Stimulated activated CD8-positive, alpha-beta memory T cell treated with anti-CD3 and anti-CD28 coated beads, Interleukin-12 subunit alpha, Interleukin-12 subunit beta, amount 100 ng/mL, for 4 hours (primary cell): ENCODE data around the gene WDFY3.
"Not testable (repeated sequence)": the region's sequence is repeated elsewhere in the genome, so short reads cannot be mapped to it uniquely, and the experiment has no call there.

Experiments used
- DNase-seq: peaks from one replicate; pipeline ENCODE4 v3.0.0-alpha.2; 2020; ENCODE audit warnings: low read depth

WDFY3 gene

GRCh38 chr4:84672177-84672576, 294.3 kb downstream of the WDFY3 start:
- DNase-seq = no peak

- DNase-seq = no peak
Measured at GRCh38 chr4:84669201-84669600, 297.3 kb downstream of the WDFY3 start.

- no peak for DNase-seq
Measured at GRCh38 chr4:84666439-84666838, 300.1 kb downstream of the WDFY3 start.

GRCh38 chr4:84664767-84665166, 301.7 kb downstream of the WDFY3 start:
- DNase-seq = not testable (repeated sequence)

GRCh38 chr4:84661191-84661939, 305.1 kb downstream of the WDFY3 start:
- DNase-seq = no peak

- no peak for DNase-seq
Measured at GRCh38 chr4:84660606-84661005, 305.9 kb downstream of the WDFY3 start.

- no peak for DNase-seq
Measured at GRCh38 chr4:84652478-84652877, 314.0 kb downstream of the WDFY3 start.

- no peak for DNase-seq
Measured at GRCh38 chr4:84651499-84651898, 315.0 kb downstream of the WDFY3 start.

- no peak for DNase-seq
Measured at GRCh38 chr4:84648863-84649647, 317.4 kb downstream of the WDFY3 start.

- no peak for DNase-seq
Measured at GRCh38 chr4:84648178-84648577, 318.3 kb downstream of the WDFY3 start.

GRCh38 chr4:84647312-84647884, 319.1 kb downstream of the WDFY3 start:
- DNase-seq = no peak

- no peak for DNase-seq
Measured at GRCh38 chr4:84644087-84644486, 322.4 kb downstream of the WDFY3 start.

- no peak for DNase-seq
Measured at GRCh38 chr4:84639145-84639544, 327.3 kb downstream of the WDFY3 start.

- no peak for DNase-seq
Measured at GRCh38 chr4:84638092-84638491, 328.4 kb downstream of the WDFY3 start.

- no peak for DNase-seq
Measured at GRCh38 chr4:84634961-84635360, 331.5 kb downstream of the WDFY3 start.

- DNase-seq = no peak
Measured at GRCh38 chr4:84632092-84632491, 334.4 kb downstream of the WDFY3 start.

GRCh38 chr4:84631573-84631972, 334.9 kb downstream of the WDFY3 start:
- DNase-seq = no peak

- no peak for DNase-seq
Measured at GRCh38 chr4:84626673-84627072, 339.8 kb downstream of the WDFY3 start.

GRCh38 chr4:84623661-84624060, 342.8 kb downstream of the WDFY3 start:
- DNase-seq = no peak

- DNase-seq = no peak
Measured at GRCh38 chr4:84622959-84623358, 343.5 kb downstream of the WDFY3 start.
